Small intestine (tissue), 7 donors: ENCODE results near the gene MAGEA4. TPM values are rescaled to one million over a fixed set of nuclear protein-coding genes. Genes with fewer than 3 reads are reported as not detected.

Experiments
- DNase-seq, 2 donors: peaks; one replicate each; pipeline versions ENCODE4 v3.0.0 to v3.0.0-alpha.2; 2013
- FAIRE-seq: peaks from 2 replicates; lab custom pipeline; 2012; peaks lifted over from hg19 to GRCh38; lab: Jason Lieb, UNC
- H3K27ac ChIP-seq, 3 donors: one replicate each; pipeline ENCODE4 v1.5.1; 2013; ENCODE audit warnings: low read length in 2 of 3, mild to moderate bottlenecking in 2 of 3, control low read depth in 1 of 3, inconsistent platforms in 1 of 3, low read depth in 1 of 3, moderate library complexity in 1 of 3
- H3K27me3 ChIP-seq, 3 donors: one replicate each; pipeline ENCODE4 v1.6.1; 2013; ENCODE audit warnings: low read length in 3 of 3, inconsistent platforms in 1 of 3; ENCODE audit not compliant: control insufficient read depth in 3 of 3, insufficient read depth in 3 of 3
- H3K36me3 ChIP-seq, 3 donors: one replicate each; pipeline ENCODE4 v1.6.1; 2013; ENCODE audit warnings: low read length in 3 of 3, inconsistent platforms in 1 of 3, low read depth in 1 of 3, mild to moderate bottlenecking in 1 of 3, moderate library complexity in 1 of 3; ENCODE audit not compliant: control insufficient read depth in 3 of 3, insufficient read depth in 2 of 3
- H3K4me1 ChIP-seq, 3 donors: one replicate each; pipeline ENCODE4 v1.6.1; 2013; ENCODE audit warnings: low read length in 2 of 3, inconsistent platforms in 1 of 3, low read depth in 1 of 3, mild to moderate bottlenecking in 1 of 3, moderate library complexity in 1 of 3; ENCODE audit not compliant: control insufficient read depth in 3 of 3, insufficient read depth in 2 of 3
- H3K4me3 ChIP-seq, 3 donors: one replicate each; pipeline ENCODE4 v1.5.1; 2013; ENCODE audit warnings: low read length in 3 of 3, control low read depth in 1 of 3, inconsistent platforms in 1 of 3, low read depth in 1 of 3, mild to moderate bottlenecking in 1 of 3, moderate library complexity in 1 of 3
- H3K9me3 ChIP-seq, 2 donors: one replicate each; pipeline ENCODE4 v1.6.1; 2013; ENCODE audit warnings: low read depth in 1 of 2, low read length in 1 of 2; ENCODE audit not compliant: control insufficient read depth in 2 of 2, insufficient read depth in 1 of 2
- WGBS, 3 donors: extraction: QIAGEN DNeasy Blood & Tissue Kit; methylation state at CpG; one replicate each; pipeline ENCODE4 v1.1.7; 2013; 5-methylcytosine and 5-hydroxymethylcytosine counted together
- polyA plus RNA-seq, 4 donors: library from polyadenylated mRNA; stranded (reverse) in 3 of 4; unstranded in 1 of 4; fragments of 200-250 nt in 3 of 4; fragments of 120-200 nt in 1 of 4; gene quantifications; one replicate each; pipeline versions ENCODE4 v1.2.1 to v1.2.3, GENCODE V29; 2013
- donor health status: healthy with polysubstance abuse.
- donor health status: control.
- donor health status: control.
- donor health status: Bipolar disorder and iron deficiency.
- donor health status: healthy.

The MAGEA4 gene
- polyA plus RNA-seq, 4 donors = not detected

DNA sequence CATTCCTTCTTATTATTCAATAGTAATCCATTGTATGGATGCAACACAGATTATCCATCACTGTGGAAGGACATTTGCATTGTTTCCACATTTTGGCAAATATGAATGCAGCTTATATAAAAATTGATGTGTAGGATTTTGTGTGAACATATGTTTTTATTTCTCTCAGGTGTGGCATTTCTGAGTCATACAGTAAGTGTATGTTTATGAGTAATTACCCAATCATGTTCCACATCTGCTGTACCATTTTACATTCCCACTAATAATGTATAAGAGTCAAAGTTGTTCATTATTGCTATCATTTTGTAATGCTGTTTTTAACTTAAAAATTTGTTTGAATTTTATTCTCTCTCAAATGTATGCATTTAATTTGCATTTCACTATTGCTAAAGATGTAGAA lies 25.5 kb downstream of the MAGEA4 start:
- DNase-seq = no peak
- no peaks in the 10 kb centered on the region for H3K36me3 ChIP-seq
- no peak for FAIRE-seq

GRCh38 chrX:151954730-151955129 lies 42.0 kb downstream of the MAGEA4 start:
- FAIRE-seq = no peak
- Histone ChIP-seq H3K27ac (no peak overlapping the region), H3K9me3 (no peaks in the 10 kb centered on the region), H3K36me3 (peaks cover 0 to 19% (median 0%) of the 10 kb centered on the region in 3 donors), H3K4me3 (no peak overlapping the region), H3K4me1 (no peaks in the 10 kb centered on the region), H3K27me3 (no peaks in the 10 kb centered on the region)
- WGBS, 3 donors = 90 to 97% (median 96%) methylated on average over 13 to 15 of the region's 15 CpGs
- no peak for DNase-seq

More for the DNA sequence above, 25.5 kb downstream of the MAGEA4 start:
- Histone ChIP-seq H3K27me3 (no peaks in the 10 kb centered on the region), H3K27ac (no peak overlapping the region), H3K4me1 (no peaks in the 10 kb centered on the region), H3K9me3 (no peaks in the 10 kb centered on the region), H3K4me3 (no peak overlapping the region)

DNA sequence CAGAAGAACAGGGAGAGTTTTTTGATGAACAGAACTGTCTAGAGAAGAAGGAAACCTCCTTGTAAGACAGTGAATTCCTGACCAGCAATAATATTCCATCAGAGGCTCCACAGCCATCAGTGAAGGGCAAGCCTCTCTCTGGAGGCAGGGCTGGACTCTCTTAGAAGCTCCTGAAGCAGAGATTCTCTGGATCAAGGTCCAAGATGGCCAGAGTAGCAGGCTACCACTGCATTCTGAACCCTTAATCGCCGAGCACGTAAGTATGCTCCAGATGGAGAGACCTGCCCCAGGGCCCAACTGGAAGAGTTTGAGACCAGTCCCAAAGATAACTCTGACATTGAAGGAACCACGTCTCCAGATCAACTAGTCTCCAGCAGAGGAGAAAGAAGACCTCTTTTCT lies 45.4 kb downstream of the MAGEA4 start:
- H3K27me3 ChIP-seq = no peaks in the 10 kb centered on the region
- DNase-seq = no peak
- H3K36me3 ChIP-seq = peaks cover 0 to 26% (median 0%) of the 10 kb centered on the region in 3 donors
- H3K4me3 ChIP-seq = no peak overlapping the region
- H3K27ac ChIP-seq = no peak overlapping the region
- H3K4me1 ChIP-seq = no peaks in the 10 kb centered on the region
- no peak for FAIRE-seq
- WGBS, 3 donors = 80 to 100% (median 88%) methylated on average over 4 of the region's 4 CpGs
- no peaks in the 10 kb centered on the region for H3K9me3 ChIP-seq

GRCh38 chrX:151962034-151962433 lies 49.3 kb downstream of the MAGEA4 start:
- no peak overlapping the region for H3K27ac ChIP-seq
- no peaks in the 10 kb centered on the region for H3K4me1 ChIP-seq
- no peak for DNase-seq
- FAIRE-seq = no peak
- peaks cover 0 to 15% (median 0%) of the 10 kb centered on the region in 3 donors for H3K36me3 ChIP-seq
- no peaks in the 10 kb centered on the region for H3K27me3 ChIP-seq
- WGBS, 3 donors = 72 to 90% (median 80%) methylated on average over 5 of the region's 5 CpGs
- no peak overlapping the region for H3K4me3 ChIP-seq
- no peaks in the 10 kb centered on the region for H3K9me3 ChIP-seq

DNA sequence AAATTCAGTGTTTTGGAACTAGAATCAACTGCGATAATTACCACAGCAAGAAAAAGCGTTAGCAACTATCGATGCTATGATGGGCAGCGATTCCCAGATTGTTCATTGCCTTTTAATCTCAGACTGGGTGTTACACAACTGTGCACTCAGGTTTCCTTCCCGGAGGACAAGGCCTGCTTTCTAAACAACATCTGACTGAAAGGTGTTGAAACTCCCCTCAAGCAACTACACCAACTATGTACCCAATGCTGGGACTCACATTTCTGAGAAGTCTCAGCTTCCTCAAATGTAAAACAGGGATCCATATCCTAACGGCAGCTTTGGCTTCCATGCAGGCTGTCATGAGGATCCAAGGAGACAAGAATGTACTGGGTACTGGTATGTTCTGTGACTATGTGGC lies 53.5 kb downstream of the MAGEA4 start:
- DNase-seq (no peak), FAIRE-seq (no peak)
- Histone ChIP-seq H3K27me3 (no peaks in the 10 kb centered on the region), H3K27ac (no peak overlapping the region), H3K36me3 (peaks cover 0 to 13% (median 0%) of the 10 kb centered on the region in 3 donors), H3K4me1 (no peaks in the 10 kb centered on the region), H3K4me3 (no peak overlapping the region), H3K9me3 (peaks cover 0 to 3% of the 10 kb centered on the region in 2 donors)
- 85 to 96% (median 92%) methylated on average over 6 of the region's 6 CpGs for WGBS, 3 donors

- Histone ChIP-seq H3K36me3 (peaks cover 0 to 9% (median 0%) of the 10 kb centered on the region in 3 donors), H3K4me3 (no peak overlapping the region), H3K27me3 (no peaks in the 10 kb centered on the region), H3K4me1 (no peaks in the 10 kb centered on the region), H3K9me3 (peaks cover 0 to 3% of the 10 kb centered on the region in 2 donors), H3K27ac (no peak overlapping the region)
- 62 to 85% (median 78%) methylated on average over 7 of the region's 7 CpGs for WGBS, 3 donors
- DNase-seq (no peak), FAIRE-seq (no peak)
These were observed 57.3 kb downstream of the MAGEA4 start for GRCh38 chrX:151970027-151970426.

DNA sequence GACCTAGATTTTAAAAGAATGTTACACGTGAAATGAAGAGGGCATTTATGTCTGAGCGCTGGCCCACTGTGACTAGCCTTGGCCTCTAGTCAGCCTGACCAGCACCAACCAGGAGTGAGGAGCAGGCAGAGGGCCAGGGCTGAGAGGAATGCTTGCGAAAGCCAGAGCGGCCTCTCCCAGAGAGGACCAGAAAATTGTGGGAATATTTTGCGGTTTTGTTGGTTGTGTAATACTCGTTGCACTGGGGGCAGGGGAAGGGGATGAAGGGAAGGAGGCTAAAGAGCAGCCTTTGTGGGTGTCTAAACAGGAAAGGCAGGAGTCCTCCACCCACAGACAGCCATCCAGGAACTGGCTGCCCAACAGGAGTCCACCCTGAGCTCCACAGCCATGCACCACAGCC lies 58.0 kb downstream of the MAGEA4 start:
- Histone ChIP-seq H3K4me3 (no peak overlapping the region), H3K27me3 (no peaks in the 10 kb centered on the region), H3K27ac (peak overlapping the region in 1 of 3 donors; percentile 24), H3K9me3 (peaks cover 0 to 3% of the 10 kb centered on the region in 2 donors), H3K36me3 (peaks cover 0 to 9% (median 0%) of the 10 kb centered on the region in 3 donors), H3K4me1 (no peaks in the 10 kb centered on the region)
- DNase-seq (no peak), FAIRE-seq (no peak)
- WGBS, 3 donors = 53 to 85% (median 75%) methylated on average over 6 of the region's 6 CpGs

GRCh38 chrX:151973060-151973661 lies 60.5 kb downstream of the MAGEA4 start:
- no peaks in the 10 kb centered on the region for H3K27me3 ChIP-seq
- no peaks in the 10 kb centered on the region for H3K9me3 ChIP-seq
- peaks cover 0 to 9% (median 0%) of the 10 kb centered on the region in 3 donors for H3K36me3 ChIP-seq
- peak overlapping the region in 2 of 3 donors; percentile 8 to 70 for H3K27ac ChIP-seq
- H3K4me3 ChIP-seq = peak overlapping the region in 2 of 3 donors; percentile 53 to 62
- H3K4me1 ChIP-seq = peaks cover 0 to 3% (median 0%) of the 10 kb centered on the region in 3 donors
- FAIRE-seq (no peak), DNase-seq (no peak)
- WGBS, 3 donors = 19 to 49% (median 35%) methylated on average over 4 of the region's 4 CpGs
